BJ (cell line): ENCODE measurements around the gene ADCY9. TPM values are rescaled to one million over a fixed set of nuclear protein-coding genes. Genes with fewer than 3 reads are reported as not detected.

Experiments
- CTCF ChIA-PET: fragments of 350-600 bp; formaldehyde crosslinking; extraction: SDS; loops from one replicate; lab custom pipeline; 2021; ENCODE audit warnings: antibody characterized with exemption, inconsistent platforms; lab: Yijun Ruan, JAX
- POLR2A ChIA-PET: fragments of 300-600 bp; sonication (Branson Sonifier 250); formaldehyde crosslinking; extraction: SDS; loops from one replicate; lab custom pipeline; 2021; ENCODE audit warnings: antibody characterized with exemption; lab: Charles Lee
- DNase-seq: peaks from one replicate; pipeline ENCODE4 v3.0.0-alpha.2; 2011; ENCODE audit warnings: low read depth
- H3K27me3 ChIP-seq: 2 replicates; pipeline ENCODE4 v1.6.0; 2011; ENCODE audit warnings: low read length; ENCODE audit not compliant: control insufficient read depth, insufficient read depth
- H3K36me3 ChIP-seq: 2 replicates; pipeline ENCODE4 v1.5.1; 2011; ENCODE audit warnings: low read length; ENCODE audit not compliant: control insufficient read depth, insufficient read depth
- H3K4me3 ChIP-seq: 2 replicates; pipeline ENCODE4 v1.5.1; 2011; ENCODE audit warnings: low read depth, mild to moderate bottlenecking, control low read depth, low read length
- polyA plus RNA-seq: library from polyadenylated mRNA; depleted of rRNA; stranded (reverse); fragments of >200 nt; gene quantifications from 2 replicates; pipeline ENCODE4 v1.2.3, GENCODE V29; 2011
- TF ChIP-seq, protein P1 (sequence below): IDR thresholded peaks from 2 replicates; pipeline ENCODE4 v1.5.1; 2011; ENCODE audit warnings: low read depth, mild to moderate bottlenecking, control low read depth, inconsistent platforms, low read length, moderate library complexity; ENCODE audit not compliant: insufficient read depth

The ADCY9 gene
- polyA plus RNA-seq, 1 experiment: 28.2 TPM

DNA sequence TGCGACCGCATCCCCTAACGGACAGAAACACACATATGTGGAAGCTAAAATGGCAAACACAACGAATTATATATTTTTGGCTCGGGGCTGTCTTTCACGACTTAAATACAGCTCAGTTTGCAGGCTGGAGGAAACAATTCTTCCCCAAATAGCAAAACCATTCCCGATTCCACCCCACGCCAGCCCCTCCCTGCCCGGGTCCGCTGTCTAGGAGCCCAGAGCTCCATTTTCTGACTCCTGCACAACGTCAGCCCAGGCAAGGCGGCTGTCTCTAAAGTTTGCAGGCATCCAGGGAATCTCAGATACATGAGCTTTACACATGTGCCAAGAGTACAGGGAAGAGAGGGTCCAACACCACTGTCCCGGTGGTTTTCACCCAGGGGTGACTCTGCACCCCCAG, 110.5 kb downstream of the ADCY9 start:
- CTCF ChIA-PET: interaction anchor here (1.0 kb wide), 1 partner anchor 110 kb away, joined by 3 read pairs; no protein-coding TSS in a partner anchor
- Histone ChIP-seq H3K36me3 (peaks cover 4% of the 10 kb centered on the region; the same call in 1 of the 2 replicates), H3K4me3 (no peak overlapping the region), H3K27me3 (no peaks in the 10 kb centered on the region)
- POLR2A ChIA-PET: no interaction called here
- DNase-seq: no peak
- TF ChIP-seq, protein P1, sequence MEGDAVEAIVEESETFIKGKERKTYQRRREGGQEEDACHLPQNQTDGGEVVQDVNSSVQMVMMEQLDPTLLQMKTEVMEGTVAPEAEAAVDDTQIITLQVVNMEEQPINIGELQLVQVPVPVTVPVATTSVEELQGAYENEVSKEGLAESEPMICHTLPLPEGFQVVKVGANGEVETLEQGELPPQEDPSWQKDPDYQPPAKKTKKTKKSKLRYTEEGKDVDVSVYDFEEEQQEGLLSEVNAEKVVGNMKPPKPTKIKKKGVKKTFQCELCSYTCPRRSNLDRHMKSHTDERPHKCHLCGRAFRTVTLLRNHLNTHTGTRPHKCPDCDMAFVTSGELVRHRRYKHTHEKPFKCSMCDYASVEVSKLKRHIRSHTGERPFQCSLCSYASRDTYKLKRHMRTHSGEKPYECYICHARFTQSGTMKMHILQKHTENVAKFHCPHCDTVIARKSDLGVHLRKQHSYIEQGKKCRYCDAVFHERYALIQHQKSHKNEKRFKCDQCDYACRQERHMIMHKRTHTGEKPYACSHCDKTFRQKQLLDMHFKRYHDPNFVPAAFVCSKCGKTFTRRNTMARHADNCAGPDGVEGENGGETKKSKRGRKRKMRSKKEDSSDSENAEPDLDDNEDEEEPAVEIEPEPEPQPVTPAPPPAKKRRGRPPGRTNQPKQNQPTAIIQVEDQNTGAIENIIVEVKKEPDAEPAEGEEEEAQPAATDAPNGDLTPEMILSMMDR: no peak

DNA sequence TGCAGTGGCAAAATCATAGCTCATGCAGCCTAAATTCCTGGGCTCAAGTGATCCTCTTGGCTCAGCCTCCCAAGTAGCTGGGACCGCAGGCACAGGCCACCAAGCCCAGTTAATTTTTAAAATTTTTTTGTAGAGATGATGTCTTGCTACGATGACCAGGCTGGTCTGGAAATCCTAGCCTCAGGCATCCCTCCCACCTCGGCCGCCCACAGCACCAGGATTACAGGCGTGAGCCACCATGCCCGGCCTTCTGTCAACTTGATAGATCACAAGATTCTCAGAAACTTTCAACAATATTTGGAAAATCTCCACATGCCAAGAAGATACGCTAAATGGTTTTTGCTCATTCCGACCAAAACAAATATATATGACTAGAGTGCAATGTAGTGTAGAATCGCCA, 111.0 kb downstream of the ADCY9 start:
- H3K4me3 ChIP-seq: no peak overlapping the region
- ChIA-PET POLR2A (no interaction called here), CTCF (interaction anchor here (1.2 kb wide), 1 partner anchor 23 kb away, joined by 3 read pairs; no protein-coding TSS in a partner anchor)
- peaks cover 4% of the 10 kb centered on the region; the same call in 1 of the 2 replicates for H3K36me3 ChIP-seq
- TF ChIP-seq, protein P1: no peak
- no peaks in the 10 kb centered on the region for H3K27me3 ChIP-seq
- no peak for DNase-seq

DNA sequence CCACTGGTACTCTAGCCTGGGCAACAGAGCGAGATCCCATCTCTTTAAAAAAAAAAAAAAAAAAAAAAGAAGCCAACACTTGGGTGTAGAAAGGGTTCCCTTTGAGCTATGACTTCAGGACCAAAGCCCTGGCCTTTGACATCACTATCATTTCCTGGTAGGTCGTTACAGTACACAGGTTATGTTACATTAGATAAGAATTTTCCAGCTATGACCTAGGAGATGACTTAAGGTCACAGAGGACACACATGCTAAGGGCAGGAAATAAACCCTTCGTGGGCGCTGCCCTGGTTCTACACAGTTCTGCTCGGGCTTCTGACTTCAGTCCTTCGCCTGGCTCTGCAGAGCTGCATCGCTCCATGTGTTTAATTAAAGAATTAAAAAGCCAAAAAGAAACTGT, 112.0 kb downstream of the ADCY9 start:
- H3K36me3 ChIP-seq: peaks cover 1% of the 10 kb centered on the region; the same call in 1 of the 2 replicates
- CTCF ChIA-PET: interaction anchor here (1.2 to 1.4 kb wide), 2 partner anchors 14 to 21 kb away, joined by 3 to 5 read pairs; no protein-coding TSS in a partner anchor
- POLR2A ChIA-PET: no interaction called here
- no peaks in the 10 kb centered on the region for H3K27me3 ChIP-seq
- DNase-seq: no peak
- H3K4me3 ChIP-seq: no peak overlapping the region
- TF ChIP-seq, protein P1: no peak

DNA sequence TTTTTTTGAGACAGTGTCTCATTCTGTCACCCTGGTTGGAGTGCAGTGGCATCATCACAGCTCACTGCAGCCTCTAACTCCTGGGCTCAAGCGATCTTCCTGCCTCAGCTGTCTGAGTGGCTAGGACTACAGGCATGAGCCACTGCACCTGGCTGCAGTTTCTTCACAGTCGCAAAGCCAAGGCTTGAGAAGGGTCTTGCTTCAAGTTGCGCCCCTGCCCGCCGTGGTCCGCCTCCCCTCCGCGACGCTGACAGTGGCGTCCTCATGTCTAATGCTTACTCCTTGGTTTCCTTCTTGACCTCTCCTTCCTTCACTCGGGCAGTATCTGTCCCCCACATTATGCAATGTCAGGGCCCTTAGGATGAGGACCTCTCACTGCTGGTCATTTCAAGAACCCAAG, 112.7 kb downstream of the ADCY9 start:
- Histone ChIP-seq H3K4me3 (no peak overlapping the region), H3K27me3 (no peaks in the 10 kb centered on the region), H3K36me3 (peaks cover 1% of the 10 kb centered on the region; the same call in 1 of the 2 replicates)
- DNase-seq: no peak
- TF ChIP-seq, protein P1: no peak
- CTCF ChIA-PET: interaction anchor here (1.4 kb wide), 1 partner anchor 13 kb away, joined by 5 read pairs; no protein-coding TSS in a partner anchor
- POLR2A ChIA-PET: no interaction called here

DNA sequence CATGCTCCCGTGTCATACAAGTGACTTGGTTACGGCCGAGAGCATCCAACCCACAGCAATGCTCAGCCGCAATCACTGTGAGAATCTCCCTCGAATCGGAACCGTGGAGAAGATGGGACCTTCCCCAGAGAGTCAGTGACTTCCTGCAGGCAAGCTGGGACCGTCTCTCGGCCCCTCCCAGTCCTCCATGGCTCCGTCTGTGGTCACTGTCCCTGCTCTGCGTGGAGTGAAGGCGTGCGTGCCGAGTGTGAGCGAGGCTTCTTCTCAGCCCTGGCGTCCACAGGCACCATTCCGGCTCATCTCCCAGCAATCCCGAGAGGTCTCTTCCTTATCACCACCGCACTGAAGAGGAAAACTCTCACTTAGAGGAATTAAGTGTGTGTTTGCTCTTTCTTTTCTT, 113.1 kb downstream of the ADCY9 start:
- Histone ChIP-seq H3K36me3 (peaks cover 1% of the 10 kb centered on the region; the same call in 1 of the 2 replicates), H3K27me3 (no peaks in the 10 kb centered on the region), H3K4me3 (no peak overlapping the region)
- TF ChIP-seq, protein P1: no peak
- ChIA-PET CTCF (interaction anchor here (1.4 kb wide), 1 partner anchor 13 kb away, joined by 4 read pairs; no protein-coding TSS in a partner anchor), POLR2A (no interaction called here)
- no peak for DNase-seq
